ENCODE results near the gene CRIM1. TPM values are rescaled to one million over a fixed set of nuclear protein-coding genes. Genes with fewer than 3 reads are reported as not detected.

Gene CRIM1
- total and polyA plus RNA-seq, 2 experiments from 2014 or later, result 10.5 to 36.4 TPM

DNA sequence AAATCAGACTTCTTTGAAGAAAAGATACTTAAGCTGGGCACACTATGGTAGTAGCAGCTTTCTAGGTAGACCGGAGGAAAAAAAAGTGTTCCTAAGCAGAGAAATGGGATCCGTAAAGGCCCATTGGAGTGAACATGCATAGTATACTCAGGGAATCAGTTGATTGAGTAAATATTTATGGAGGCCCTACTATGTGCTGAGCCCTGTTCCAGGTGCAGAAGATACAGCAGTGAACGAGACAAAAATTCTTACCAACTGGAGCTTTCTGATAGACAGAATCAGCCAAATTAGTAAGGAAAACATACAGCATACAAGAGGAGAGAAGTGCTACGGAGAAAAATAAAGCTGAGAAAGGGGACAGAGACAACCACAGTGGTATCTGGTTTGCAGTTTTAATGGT lies 28.1 kb downstream of the CRIM1 start (continued):
- TF ChIP-seq, protein P1, sequence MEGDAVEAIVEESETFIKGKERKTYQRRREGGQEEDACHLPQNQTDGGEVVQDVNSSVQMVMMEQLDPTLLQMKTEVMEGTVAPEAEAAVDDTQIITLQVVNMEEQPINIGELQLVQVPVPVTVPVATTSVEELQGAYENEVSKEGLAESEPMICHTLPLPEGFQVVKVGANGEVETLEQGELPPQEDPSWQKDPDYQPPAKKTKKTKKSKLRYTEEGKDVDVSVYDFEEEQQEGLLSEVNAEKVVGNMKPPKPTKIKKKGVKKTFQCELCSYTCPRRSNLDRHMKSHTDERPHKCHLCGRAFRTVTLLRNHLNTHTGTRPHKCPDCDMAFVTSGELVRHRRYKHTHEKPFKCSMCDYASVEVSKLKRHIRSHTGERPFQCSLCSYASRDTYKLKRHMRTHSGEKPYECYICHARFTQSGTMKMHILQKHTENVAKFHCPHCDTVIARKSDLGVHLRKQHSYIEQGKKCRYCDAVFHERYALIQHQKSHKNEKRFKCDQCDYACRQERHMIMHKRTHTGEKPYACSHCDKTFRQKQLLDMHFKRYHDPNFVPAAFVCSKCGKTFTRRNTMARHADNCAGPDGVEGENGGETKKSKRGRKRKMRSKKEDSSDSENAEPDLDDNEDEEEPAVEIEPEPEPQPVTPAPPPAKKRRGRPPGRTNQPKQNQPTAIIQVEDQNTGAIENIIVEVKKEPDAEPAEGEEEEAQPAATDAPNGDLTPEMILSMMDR (conservative IDR thresholded peaks at IDR 0.05; ENCODE audit: low read depth in 2 of 2), result no peak

DNA sequence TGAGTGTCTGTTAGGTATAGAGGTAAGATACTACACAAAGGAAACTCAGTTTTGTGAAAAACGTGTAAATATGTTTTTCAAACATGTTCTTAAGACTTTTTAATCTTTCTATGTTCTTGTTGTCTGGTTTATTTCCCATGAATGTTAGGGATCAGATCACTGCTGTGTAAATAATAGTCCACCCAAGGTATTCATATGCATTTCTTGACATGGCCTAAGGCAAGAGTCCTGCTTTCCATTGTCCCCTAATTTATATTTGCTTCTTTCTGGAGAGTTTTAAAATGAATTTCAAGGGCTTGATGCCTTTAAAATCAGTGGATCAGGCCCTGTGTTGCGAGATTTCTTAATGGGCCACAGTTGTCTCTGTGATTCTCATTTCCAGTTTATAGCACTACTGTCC lies 28.9 kb downstream of the CRIM1 start:
- Histone ChIP-seq H3K4me1 (ENCODE audit: insufficient read depth) (peaks cover 84% of the 10 kb centered on the region), H3K4me3 (no peak overlapping the region), H3K36me3 (ENCODE audit: insufficient read depth) (no peaks in the 10 kb centered on the region), H2AFZ (no peak overlapping the region), H3K9me2 (ENCODE audit: insufficient read depth) (no peaks in the 10 kb centered on the region), H3K4me2 (peak overlapping the region; percentile 7; the same call in 1 of the 2 replicates), H3K27ac (ENCODE audit: low read depth) (no peak overlapping the region), H3F3A (replicated peaks; ENCODE audit: low read depth) (no peaks in the 10 kb centered on the region), H4K20me1 (replicated peaks; ENCODE audit: insufficient read depth) (peaks cover 17% of the 10 kb centered on the region), H3K27me3 (ENCODE audit: insufficient read depth) (no peaks in the 10 kb centered on the region), H3K79me2 (replicated peaks; ENCODE audit: insufficient read depth) (peaks cover 93% of the 10 kb centered on the region)
- ATAC-seq (no peak), DNase-seq (ENCODE audit: low spot score) (no peak)
- H3K4me3 Mint-ChIP-seq, result no peak overlapping the region
- peaks cover 87% of the 10 kb centered on the region for H3K4me1 Mint-ChIP-seq
- peaks cover 4% of the 10 kb centered on the region for H3K27me3 Mint-ChIP-seq (ENCODE audit: insufficient read depth, low read depth, poor library complexity)
- H3K27ac Mint-ChIP-seq, result no peak overlapping the region
- peaks cover 8% of the 10 kb centered on the region for H3K36me3 Mint-ChIP-seq (ENCODE audit: low read depth)
- H3K9me3 Mint-ChIP-seq, result no peaks in the 10 kb centered on the region
- TF ChIP-seq, protein P2, sequence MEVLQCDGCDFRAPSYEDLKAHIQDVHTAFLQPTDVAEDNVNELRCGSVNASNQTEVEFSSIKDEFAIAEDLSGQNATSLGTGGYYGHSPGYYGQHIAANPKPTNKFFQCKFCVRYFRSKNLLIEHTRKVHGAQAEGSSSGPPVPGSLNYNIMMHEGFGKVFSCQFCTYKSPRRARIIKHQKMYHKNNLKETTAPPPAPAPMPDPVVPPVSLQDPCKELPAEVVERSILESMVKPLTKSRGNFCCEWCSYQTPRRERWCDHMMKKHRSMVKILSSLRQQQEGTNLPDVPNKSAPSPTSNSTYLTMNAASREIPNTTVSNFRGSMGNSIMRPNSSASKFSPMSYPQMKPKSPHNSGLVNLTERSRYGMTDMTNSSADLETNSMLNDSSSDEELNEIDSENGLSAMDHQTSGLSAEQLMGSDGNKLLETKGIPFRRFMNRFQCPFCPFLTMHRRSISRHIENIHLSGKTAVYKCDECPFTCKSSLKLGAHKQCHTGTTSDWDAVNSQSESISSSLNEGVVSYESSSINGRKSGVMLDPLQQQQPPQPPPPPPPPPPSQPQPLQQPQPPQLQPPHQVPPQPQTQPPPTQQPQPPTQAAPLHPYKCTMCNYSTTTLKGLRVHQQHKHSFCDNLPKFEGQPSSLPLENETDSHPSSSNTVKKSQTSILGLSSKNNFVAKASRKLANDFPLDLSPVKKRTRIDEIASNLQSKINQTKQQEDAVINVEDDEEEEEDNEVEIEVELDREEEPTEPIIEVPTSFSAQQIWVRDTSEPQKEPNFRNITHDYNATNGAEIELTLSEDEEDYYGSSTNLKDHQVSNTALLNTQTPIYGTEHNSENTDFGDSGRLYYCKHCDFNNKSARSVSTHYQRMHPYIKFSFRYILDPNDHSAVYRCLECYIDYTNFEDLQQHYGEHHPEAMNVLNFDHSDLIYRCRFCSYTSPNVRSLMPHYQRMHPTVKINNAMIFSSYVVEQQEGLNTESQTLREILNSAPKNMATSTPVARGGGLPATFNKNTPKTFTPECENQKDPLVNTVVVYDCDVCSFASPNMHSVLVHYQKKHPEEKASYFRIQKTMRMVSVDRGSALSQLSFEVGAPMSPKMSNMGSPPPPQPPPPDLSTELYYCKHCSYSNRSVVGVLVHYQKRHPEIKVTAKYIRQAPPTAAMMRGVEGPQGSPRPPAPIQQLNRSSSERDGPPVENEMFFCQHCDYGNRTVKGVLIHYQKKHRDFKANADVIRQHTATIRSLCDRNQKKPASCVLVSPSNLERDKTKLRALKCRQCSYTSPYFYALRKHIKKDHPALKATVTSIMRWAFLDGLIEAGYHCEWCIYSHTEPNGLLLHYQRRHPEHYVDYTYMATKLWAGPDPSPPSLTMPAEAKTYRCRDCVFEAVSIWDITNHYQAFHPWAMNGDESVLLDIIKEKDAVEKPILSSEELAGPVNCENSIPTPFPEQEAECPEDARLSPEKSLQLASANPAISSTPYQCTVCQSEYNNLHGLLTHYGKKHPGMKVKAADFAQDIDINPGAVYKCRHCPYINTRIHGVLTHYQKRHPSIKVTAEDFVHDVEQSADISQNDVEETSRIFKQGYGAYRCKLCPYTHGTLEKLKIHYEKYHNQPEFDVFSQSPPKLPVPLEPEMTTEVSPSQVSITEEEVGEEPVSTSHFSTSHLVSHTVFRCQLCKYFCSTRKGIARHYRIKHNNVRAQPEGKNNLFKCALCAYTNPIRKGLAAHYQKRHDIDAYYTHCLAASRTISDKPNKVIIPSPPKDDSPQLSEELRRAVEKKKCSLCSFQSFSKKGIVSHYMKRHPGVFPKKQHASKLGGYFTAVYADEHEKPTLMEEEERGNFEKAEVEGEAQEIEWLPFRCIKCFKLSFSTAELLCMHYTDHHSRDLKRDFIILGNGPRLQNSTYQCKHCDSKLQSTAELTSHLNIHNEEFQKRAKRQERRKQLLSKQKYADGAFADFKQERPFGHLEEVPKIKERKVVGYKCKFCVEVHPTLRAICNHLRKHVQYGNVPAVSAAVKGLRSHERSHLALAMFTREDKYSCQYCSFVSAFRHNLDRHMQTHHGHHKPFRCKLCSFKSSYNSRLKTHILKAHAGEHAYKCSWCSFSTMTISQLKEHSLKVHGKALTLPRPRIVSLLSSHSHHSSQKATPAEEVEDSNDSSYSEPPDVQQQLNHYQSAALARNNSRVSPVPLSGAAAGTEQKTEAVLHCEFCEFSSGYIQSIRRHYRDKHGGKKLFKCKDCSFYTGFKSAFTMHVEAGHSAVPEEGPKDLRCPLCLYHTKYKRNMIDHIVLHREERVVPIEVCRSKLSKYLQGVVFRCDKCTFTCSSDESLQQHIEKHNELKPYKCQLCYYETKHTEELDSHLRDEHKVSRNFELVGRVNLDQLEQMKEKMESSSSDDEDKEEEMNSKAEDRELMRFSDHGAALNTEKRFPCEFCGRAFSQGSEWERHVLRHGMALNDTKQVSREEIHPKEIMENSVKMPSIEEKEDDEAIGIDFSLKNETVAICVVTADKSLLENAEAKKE (CRISPR knock-in tag; IDR thresholded peaks at IDR 0.05), result no peak
- no peak for TF ChIP-seq NANOG (IDR thresholded peaks at IDR 0.05; ENCODE audit: borderline replicate concordance)
- no peak for TF ChIP-seq POLR2AphosphoS5 (IDR thresholded peaks at IDR 0.05; ENCODE audit: low read depth)
- no peak for TF ChIP-seq EZH2 (IDR thresholded peaks at IDR 0.05; ENCODE audit: low read depth, unreplicated experiment)
- TF ChIP-seq, protein P1 (conservative IDR thresholded peaks at IDR 0.05; ENCODE audit: low read depth in 2 of 2), result no peak
- TF ChIP-seq JUNB (IDR thresholded peaks at IDR 0.05; ENCODE audit: unreplicated experiment), result no peak
- TF ChIP-seq ZNF114 (CRISPR knock-in tag; IDR thresholded peaks at IDR 0.05), result no peak
- no peak for TF ChIP-seq STAT1 (IDR thresholded peaks at IDR 0.05; ENCODE audit: unreplicated experiment)
- TF ChIP-seq ZNF331 (CRISPR knock-in tag; IDR thresholded peaks at IDR 0.05; ENCODE audit: low read depth), result no peak
- TF ChIP-seq, protein P3, sequence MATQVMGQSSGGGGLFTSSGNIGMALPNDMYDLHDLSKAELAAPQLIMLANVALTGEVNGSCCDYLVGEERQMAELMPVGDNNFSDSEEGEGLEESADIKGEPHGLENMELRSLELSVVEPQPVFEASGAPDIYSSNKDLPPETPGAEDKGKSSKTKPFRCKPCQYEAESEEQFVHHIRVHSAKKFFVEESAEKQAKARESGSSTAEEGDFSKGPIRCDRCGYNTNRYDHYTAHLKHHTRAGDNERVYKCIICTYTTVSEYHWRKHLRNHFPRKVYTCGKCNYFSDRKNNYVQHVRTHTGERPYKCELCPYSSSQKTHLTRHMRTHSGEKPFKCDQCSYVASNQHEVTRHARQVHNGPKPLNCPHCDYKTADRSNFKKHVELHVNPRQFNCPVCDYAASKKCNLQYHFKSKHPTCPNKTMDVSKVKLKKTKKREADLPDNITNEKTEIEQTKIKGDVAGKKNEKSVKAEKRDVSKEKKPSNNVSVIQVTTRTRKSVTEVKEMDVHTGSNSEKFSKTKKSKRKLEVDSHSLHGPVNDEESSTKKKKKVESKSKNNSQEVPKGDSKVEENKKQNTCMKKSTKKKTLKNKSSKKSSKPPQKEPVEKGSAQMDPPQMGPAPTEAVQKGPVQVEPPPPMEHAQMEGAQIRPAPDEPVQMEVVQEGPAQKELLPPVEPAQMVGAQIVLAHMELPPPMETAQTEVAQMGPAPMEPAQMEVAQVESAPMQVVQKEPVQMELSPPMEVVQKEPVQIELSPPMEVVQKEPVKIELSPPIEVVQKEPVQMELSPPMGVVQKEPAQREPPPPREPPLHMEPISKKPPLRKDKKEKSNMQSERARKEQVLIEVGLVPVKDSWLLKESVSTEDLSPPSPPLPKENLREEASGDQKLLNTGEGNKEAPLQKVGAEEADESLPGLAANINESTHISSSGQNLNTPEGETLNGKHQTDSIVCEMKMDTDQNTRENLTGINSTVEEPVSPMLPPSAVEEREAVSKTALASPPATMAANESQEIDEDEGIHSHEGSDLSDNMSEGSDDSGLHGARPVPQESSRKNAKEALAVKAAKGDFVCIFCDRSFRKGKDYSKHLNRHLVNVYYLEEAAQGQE (IDR thresholded peaks at IDR 0.05; ENCODE audit: unreplicated experiment), result no peak
- no peak for TF ChIP-seq EZH2phosphoT487 (IDR thresholded peaks at IDR 0.05; ENCODE audit: unreplicated experiment)
